HG03378 (cell line): Measurements from ENCODE around the gene ATCAY.
"Not testable (repeated sequence)": the region's sequence is repeated elsewhere in the genome, so short reads cannot be mapped to it uniquely, and the experiment has no call there.

Experiments
- ATAC-seq: cut with Tn5 transposase; IDR thresholded peaks from one replicate; pipeline ENCODE4 v1.9.1; 2021; ENCODE audit warnings: mild to moderate bottlenecking, moderate library complexity; ENCODE audit not compliant: unreplicated experiment

ATCAY gene

DNA sequence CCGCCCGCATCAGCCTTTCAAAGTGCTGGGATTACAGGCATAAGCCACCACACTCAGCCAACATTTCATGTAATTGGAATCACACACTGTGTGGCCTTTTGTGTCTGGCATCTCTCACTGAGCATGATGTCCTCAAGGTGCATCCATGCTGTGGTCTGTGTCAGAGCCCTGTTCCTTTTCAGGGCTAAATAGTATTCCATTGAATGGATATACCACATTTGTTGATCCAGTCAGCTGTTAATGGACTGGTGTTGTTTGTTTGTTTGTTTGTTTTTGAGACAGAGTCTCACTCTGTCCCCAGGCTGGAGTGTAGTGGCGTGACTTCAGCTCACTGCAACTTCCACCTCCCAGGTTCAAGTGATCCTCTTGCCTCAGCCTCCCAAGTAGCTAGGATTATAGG is 17.9 kb downstream of the ATCAY start:
- ATAC-seq = no peak

DNA sequence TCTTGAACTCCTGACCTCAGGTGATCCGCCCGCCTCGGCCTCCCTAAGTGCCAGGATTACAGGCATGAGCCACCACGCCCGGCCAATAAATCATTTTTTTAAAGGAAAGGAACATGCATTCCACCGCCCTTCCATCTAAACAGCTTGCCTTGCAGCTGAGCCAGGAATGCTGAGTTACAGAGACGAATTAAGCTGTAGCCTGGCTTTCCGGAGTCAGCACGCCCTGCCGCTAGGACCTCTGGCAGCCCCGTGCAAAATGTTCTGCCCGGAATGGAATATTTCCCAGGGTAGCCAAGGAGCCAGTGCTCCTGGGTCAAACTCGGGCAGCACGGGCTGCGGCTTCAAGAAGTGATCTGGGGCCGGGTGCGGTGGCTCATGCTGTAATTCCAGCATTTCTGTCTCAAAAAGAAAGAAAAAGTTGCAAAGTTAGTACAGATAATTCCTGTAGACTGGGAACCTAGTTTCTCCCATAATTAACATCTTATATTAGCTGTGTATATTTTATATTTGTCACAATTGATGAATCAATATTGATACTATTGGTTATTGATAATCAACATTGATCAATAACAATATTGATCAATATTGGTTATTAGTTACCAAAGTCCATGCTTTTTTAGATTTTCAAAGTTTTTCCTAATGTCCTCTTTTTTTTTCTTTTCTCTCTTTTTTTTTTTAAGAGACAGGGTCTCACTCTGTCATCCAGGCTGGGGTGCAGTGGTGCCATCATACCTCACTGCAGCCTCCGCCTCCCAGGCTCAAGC is 19.2 kb downstream of the ATCAY start:
- no peak for ATAC-seq

DNA sequence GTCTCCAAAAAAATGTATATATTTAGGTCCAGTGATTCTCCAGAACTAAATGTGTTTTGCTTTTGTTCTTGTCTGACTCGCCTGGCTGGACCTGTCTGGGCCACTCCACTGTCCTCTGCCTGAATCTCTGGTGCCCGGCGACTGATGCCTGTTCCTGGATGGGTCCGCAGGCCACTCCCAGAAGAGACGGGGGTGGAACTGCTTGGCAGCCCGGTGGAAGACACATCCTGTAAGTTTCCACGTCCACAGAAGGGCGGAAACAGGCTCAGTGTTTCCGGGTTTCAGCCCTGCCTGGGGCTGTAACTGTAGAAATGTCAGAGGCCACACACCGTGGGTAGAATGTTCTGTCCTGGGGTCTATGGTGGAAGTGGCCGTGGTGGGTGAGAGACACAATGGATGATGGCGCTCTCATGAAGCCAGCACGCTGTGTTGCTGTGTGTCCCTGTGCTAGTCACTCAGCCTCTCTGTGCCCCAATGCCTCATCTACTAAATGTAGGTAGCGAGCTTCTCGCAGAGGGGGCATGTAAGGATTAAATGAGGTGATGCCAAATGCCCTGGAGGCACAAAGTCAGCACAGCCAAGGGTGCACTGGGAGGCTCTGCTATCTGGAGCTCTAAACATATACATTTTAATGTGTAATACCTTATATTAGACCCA is 22.0 kb downstream of the ATCAY start:
- no peak for ATAC-seq

DNA sequence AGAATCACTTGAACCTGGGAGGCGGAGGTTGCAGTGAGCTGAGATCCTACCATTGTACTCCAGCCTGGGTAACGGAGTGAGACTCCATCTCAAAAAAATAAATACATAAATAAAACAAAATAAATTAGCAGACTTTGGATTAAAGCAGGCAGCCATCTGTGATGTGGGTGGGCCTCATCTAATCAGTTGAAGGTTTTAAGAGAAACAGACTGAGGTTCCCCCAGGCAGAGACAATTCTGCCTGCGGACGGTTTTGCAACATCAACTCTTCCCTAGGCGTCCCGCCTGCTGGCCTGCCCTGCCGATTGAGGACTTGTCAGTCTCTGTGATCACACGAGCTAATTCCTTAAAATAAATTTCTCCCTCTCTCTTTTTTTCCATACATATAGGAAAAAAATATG is 23.7 kb downstream of the ATCAY start:
- ATAC-seq = no peak

DNA sequence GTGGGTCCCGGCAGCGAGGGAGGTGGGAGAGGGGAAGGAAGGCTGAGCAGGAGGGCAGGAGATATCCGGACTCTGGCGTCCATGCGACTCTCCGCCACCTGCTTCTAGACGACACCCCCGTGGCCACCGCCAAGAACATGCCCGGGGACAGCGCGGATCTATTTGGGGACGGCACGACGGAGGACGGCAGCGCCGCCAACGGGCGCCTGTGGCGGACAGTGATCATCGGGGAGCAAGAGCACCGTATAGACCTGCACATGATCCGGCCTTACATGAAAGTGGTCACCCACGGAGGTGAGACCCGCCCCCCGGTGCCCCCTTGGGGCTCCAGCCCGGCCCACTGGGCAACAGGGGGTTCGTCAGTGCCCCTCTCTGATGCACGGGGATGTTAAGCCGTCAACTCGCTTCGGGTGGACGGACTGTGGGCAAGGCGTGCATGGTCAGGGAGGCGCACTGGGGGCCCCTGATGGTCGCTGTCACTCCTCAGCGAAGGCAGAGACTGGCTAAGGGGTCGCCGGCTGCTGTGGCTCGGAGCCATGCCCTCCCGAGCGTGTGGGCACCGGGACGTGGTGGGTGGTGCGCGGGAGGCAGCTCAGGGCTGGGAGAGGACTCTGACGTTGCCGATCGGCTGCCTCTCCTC is 27.3 kb downstream of the ATCAY start:
- ATAC-seq = no peak

DNA sequence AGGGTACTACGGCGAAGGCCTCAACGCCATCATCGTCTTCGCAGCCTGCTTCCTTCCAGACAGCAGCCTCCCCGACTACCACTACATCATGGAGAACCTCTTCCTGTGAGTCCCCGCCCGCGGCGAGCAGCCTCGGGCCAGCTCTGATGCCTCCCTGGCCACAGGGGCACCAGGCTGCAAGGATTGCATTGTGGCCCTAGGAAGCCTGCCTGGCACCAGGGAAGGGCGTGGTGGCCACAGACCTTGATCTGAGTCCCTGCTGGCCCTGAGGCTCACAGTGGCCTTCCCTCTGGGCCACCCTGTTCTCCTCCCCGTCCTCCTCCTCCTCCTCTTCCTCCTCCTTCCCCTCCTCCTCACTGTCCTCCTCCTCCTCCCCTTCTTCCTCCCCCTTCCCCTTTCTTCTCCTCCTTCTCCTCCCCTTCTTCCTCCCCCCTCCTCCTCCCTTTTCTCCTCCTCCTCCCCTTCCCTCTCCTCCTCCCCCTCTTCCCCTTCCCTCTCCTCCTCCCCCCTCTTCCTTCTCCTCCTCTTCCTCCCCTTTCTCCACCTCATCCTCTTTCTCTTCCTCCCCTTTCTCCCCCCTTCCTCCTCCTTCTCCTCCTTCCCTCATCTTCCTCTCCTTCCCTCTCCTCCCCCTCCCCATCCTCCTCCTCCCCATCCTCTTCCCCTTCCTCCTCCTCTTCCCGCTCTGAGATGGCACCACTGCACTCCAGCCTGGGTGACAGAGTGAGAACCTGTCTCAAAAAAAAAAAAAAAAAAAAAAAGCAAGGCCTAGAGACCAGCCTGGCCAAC is 28.0 kb downstream of the ATCAY start:
- no peak for ATAC-seq

DNA sequence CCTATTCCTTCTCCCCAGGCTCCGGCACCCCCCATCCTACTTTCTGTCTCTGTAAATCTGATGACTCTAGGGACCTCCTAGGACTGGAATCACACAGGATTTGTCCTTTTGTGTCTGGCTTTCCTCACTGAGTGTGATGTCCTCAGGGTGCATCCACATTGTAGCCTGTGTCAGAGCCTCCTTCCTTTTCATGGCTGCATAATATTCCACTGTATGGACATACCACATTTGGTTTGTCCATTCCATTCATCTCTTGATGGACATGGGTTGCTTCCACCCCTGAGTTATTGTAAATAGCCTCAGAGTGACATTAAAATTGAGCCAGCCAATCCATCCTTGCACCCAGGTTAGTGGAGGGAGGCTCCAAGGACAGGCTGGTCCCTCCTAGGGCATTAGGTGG is 29.6 kb downstream of the ATCAY start:
- no peak for ATAC-seq

DNA sequence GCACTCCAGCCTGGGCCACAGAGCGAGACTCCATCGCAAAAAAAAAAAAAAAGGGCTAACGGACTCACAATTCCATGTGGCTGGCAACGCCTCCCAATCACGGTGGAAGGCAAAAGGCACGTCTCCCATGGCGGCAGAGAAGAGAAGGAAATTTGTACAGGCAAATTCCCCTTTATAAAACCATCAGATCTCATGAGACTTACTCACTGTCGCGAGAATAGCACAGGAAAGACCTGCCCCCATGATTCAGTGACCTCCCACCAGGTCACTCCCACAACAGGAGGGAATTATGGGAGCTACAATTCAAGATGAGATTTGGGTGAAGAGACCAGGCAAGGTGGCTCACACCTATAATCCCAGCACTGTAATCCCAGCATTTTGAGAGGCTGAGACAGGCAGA is 33.7 kb downstream of the ATCAY start:
- ATAC-seq = no peak

- ATAC-seq = no peak
Observed at GRCh38 chr19:3916033-3916432, 35.5 kb downstream of the ATCAY start.

GRCh38 chr19:3919793-3920192 is 39.3 kb downstream of the ATCAY start:
- ATAC-seq = no peak

DNA sequence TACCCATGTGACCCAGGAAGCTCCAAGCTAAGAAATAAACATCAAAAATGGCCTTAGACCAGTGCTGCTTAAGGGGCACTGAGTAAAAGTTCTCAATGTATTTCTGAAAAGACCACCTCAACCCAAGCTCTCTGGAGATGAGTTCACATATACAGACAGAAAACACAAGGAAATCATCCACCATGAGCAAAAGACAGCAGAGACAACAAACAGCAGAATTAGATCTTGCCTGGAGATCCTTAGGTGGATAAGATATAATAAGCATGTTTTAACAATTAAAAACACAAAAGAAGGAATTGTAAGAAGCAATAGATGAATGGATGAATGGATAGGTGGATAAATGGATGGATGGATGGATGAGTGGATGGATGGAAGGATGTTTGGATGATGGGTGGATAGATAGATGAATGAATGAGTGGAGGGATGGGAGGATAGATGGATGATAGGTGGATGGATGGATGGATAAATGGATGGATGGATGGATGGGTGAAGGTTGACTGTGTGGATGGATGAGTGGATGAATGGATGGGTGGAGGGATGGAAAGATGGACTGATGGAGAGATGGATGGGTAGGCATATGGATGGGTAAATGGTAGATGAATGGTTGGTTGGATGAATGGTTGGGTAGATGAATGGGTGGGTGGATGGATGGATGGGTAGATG is 42.7 kb downstream of the ATCAY start:
- no peak for ATAC-seq

DNA sequence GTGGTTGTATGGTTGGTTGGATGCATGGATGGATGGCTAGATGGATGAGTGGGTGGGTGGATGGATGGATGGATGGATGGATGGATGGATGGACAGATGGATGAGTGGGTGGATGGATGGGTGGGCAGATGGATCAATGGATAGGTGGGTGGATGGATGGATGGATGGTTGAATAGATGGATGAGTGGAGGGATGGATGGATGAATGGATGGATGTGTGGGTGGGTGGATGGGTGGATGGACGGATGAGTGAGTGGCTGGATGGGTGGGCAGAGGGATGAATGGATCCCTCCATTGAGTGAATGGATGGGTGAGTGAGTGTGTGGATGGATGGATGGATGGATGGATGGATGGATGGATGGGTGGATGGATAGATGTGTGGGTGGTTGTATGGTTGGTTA is 43.4 kb downstream of the ATCAY start:
- ATAC-seq = no peak

GRCh38 chr19:3931041-3931440 is 50.6 kb downstream of the ATCAY start:
- no peak for ATAC-seq

DNA sequence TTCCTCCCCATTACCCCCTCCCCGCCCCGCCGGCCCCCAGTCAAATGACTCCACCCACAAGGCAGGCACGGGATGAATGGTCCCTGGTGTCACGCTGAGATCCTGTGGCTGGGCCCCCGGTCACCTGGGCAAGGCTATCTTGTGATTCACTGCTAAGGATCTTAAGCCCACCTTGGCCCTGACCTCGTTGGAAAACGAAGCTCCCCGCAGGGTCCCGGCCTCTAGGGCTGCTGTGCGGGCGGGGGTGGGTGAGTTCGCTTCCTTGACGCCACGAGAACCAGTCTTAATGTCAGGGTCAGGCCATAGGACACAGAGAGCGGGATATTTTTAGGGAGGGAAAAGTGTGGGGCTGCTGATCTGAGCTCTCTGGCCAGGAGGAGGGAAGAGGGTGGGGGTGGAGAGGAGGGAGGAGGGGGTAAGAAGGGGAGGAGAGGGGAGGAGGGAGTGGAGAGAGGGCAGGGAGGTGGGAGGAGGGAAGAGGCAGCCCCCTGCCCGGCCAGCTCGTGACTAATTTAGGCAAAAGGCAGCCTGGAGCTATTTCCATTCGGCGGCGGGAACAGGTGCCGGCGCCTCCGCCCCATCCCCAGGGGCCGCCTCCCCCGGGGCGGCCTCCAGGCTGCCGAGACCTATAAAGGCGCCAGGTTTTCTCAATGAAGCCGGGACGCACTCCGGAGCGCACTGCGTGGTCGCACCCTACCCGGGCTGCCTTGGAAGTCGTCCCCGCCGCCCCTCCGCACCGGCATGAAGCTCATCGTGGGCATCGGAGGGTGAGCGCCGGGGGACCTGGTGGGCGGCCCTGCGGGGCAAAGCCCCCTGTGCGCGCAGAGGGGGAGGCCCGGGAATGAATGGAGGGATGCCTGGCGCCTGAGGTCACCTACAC is 52.7 kb downstream of the ATCAY start, which contains the start of gene NMRK2:
Gene NMRK2 (plus strand): TSS at position 139 of the 880 bp plus-strand sequence. CDS start 603 bp downstream, at position 742.
- no peak for ATAC-seq

DNA sequence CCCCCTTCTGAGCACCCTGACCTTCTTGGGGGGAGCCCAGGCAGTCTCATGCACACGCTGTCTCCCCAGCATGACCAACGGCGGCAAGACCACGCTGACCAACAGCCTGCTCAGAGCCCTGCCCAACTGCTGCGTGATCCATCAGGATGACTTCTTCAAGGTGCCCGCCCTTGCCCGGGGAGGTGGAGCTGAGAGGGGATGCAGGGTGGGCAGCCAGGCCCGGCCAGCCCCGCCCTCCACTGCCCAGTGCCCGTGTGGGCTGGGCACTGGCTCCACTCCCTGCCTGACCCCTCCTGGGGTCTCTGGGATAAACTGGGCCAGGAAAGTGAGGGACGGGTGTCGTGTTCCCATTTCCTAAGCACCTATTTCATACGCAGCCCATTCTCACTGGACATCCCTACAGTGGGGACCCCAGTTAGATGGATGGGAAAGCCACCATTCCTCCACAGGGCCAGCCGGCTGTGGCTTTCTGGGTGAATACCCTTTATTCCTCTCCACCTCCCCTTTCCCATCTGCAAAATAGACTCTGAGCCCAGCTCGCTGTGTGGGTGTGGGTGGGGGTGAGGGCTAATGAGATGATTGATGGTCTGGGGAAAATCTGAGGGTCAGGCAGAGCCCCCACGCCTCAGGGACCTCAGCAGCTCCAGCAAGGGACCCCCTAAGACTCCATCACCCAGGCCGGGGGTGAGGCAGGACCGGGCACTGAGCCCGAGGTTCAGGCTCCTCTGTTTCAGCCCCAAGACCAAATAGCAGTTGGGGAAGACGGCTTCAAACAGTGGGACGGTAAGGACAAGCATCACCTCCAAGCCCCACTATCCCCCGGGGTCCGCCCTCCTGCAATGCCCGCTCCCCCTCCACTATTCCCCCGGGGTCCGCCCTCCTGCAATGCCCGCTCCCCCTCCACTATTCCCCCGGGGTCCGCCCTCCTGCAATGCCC is 56.3 kb downstream of the ATCAY start:
- ATAC-seq = no peak

GRCh38 chr19:3938300-3938950 is 57.9 kb downstream of the ATCAY start:
- not testable (repeated sequence) for ATAC-seq

- ATAC-seq = no peak
Observed at GRCh38 chr19:3942790-3943409, 62.4 kb downstream of the ATCAY start.
